K562 (cell line): ENCODE results near the gene TMEM167B. TPM values are rescaled to one million over a fixed set of nuclear protein-coding genes. Genes with fewer than 3 reads are reported as not detected.

Experiments
- BRCA1 ChIP-seq, 2 experiments: fragments of 450-650 bp in 1 of 2; sonication (generic) in 1 of 2; formaldehyde crosslinking in 1 of 2; IDR thresholded peaks; 2 replicates each; pipeline versions ENCODE4 v1.5.0 to v1.6.1; 2017 to 2020; ENCODE audit warnings: mild to moderate bottlenecking in 1 of 2, missing genetic modification reagents in 1 of 2
- CBX8 ChIP-seq: fragments of 200-600 bp; sonication (generic); IDR thresholded peaks from 2 replicates; pipeline ENCODE4 v1.6.1; 2012; ENCODE audit warnings: borderline replicate concordance, mixed run types, low read depth, mild to moderate bottlenecking, moderate library complexity, mixed read lengths, low read length, control low read depth, inconsistent platforms; ENCODE audit not compliant: poor library complexity, severe bottlenecking; ENCODE audit errors: extremely low read depth
- ETS1 ChIP-seq: conservative IDR thresholded peaks from 2 replicates; pipeline ENCODE4 v1.6.1; 2011; ENCODE audit warnings: low read depth, mild to moderate bottlenecking, low read length; ENCODE audit not compliant: control insufficient read depth
- HINFP ChIP-seq: fragments of 450-650 bp; conservative IDR thresholded peaks from 2 replicates; pipeline ENCODE4 v1.6.1; 2016; ENCODE audit warnings: missing genetic modification characterization, low read depth, mild to moderate bottlenecking, control low read depth, missing compliant biosample characterization
- ILF3 ChIP-seq: fragments of 450-650 bp; IDR thresholded peaks from 2 replicates; pipeline ENCODE4 v1.6.1; 2018; ENCODE audit warnings: antibody characterized with exemption, mild to moderate bottlenecking, moderate library complexity, borderline replicate concordance
- MBD1 ChIP-seq: fragments of 250-450 bp; sonication (Bioruptor Pico); IDR thresholded peaks from 2 replicates; pipeline ENCODE4 v1.8.0; 2022; ENCODE audit warnings: inconsistent platforms
- PATZ1 ChIP-seq: fragments of 250-450 bp; sonication (Bioruptor Pico); IDR thresholded peaks from 2 replicates; pipeline ENCODE4 v1.5.0; 2020; ENCODE audit warnings: mild to moderate bottlenecking, borderline replicate concordance
- PHTF2 ChIP-seq: fragments of 250-450 bp; sonication (Bioruptor Pico); IDR thresholded peaks from 2 replicates; pipeline ENCODE4 v1.5.0; 2021; ENCODE audit warnings: mild to moderate bottlenecking
- SIRT6 ChIP-seq: IDR thresholded peaks from one replicate; pipeline ENCODE4 v1.6.1; 2012; ENCODE audit warnings: low read depth, mild to moderate bottlenecking, control low read depth, inconsistent platforms, low read length, moderate library complexity
- SREBF1 ChIP-seq: fragments of 150-350 bp; IDR thresholded peaks from 2 replicates; pipeline ENCODE4 v1.6.1; 2014; ENCODE audit warnings: antibody characterized with exemption, low read depth, low read length, borderline replicate concordance
- TCF7 ChIP-seq: sonication (generic); IDR thresholded peaks from 2 replicates; pipeline ENCODE4 v1.6.1; 2016; ENCODE audit warnings: antibody characterized with exemption, borderline replicate concordance
- TCF7L2 ChIP-seq: fragments of 150-350 bp; IDR thresholded peaks from 2 replicates; pipeline ENCODE4 v1.6.1; 2016; ENCODE audit warnings: low read depth, mild to moderate bottlenecking, low read length, moderate library complexity
- ZNF140 ChIP-seq: fragments of 250-450 bp; sonication (Bioruptor Pico); IDR thresholded peaks from 2 replicates; pipeline ENCODE4 v1.8.0; 2021; ENCODE audit warnings: moderate library complexity, mild to moderate bottlenecking, inconsistent platforms
- ZNF347 ChIP-seq: fragments of 450-650 bp; formaldehyde crosslinking; IDR thresholded peaks from 2 replicates; pipeline ENCODE4 v1.4.0; 2020; ENCODE audit warnings: low read depth, mild to moderate bottlenecking, moderate library complexity
- ZNF57 ChIP-seq: fragments of 450-650 bp; formaldehyde crosslinking; IDR thresholded peaks from 2 replicates; pipeline ENCODE4 v1.4.0; 2020; ENCODE audit warnings: mild to moderate bottlenecking, moderate library complexity
- ZNF584 ChIP-seq: fragments of 200-800 bp; sonication (Bioruptor generic); IDR thresholded peaks from 2 replicates; pipeline ENCODE4 v1.6.1; 2016; ENCODE audit warnings: low read depth, mild to moderate bottlenecking, missing genetic modification characterization, missing compliant biosample characterization
- ZSCAN29 ChIP-seq: fragments of 450-650 bp; IDR thresholded peaks from 2 replicates; pipeline ENCODE4 v1.6.1; 2017
- polyA plus RNA-seq, 8 experiments: library from polyadenylated mRNA; depleted of rRNA in 4 of 8; stranded (reverse) in 5 of 8; unstranded in 3 of 8; fragments of >200 nt; fragmentation: Nextera tagmentation in 2 of 8; fragmentation: Illumina TruSeq in 1 of 8; extraction: Ambion mirVana in 2 of 8; extraction: Trizol in 1 of 8; gene quantifications; 2 replicates each; pipeline versions ENCODE4 v1.2.1 to v1.2.3, GENCODE V29; 2011 to 2014; ENCODE audit warnings: inconsistent platforms in 1 of 8, missing spikeins in 1 of 8
- total RNA-seq, 7 experiments: library from RNA; depleted of rRNA in 6 of 7; stranded (reverse); fragments of >200 nt in 6 of 7; fragmentation: Illumina TruSeq in 2 of 7; extraction: Trizol in 2 of 7; gene quantifications; 2 replicates each; pipeline versions ENCODE4 v1.2.1 to v1.2.3, GENCODE V29; 2011 to 2021; ENCODE audit warnings: low replicate concordance in 1 of 7

TMEM167B gene
- total and polyA plus RNA-seq, 9 of the 15 experiments (the other 6 are each of a cell fraction or from before 2014, with no cell fraction given): 17.2 to 36.4 (median 32.2) TPM

GRCh38 chr1:109090196-109091077 lies at the start of gene TMEM167B (continued):
- TF ChIP-seq HINFP: no peak
- TF ChIP-seq ZNF347: no peak
- TF ChIP-seq ETS1: peak; percentile 92
- TF ChIP-seq ZNF57 (CRISPR knock-in tag): no peak
- TF ChIP-seq ZSCAN29: no peak
- TF ChIP-seq PATZ1 (CRISPR knock-in tag): no peak
- no peak for TF ChIP-seq ZNF584
- no peak for TF ChIP-seq TCF7L2
- TF ChIP-seq TCF7: peak; percentile 91; the same call in 1 of the 2 replicates
- no peak for TF ChIP-seq BRCA1 (IDR thresholded peaks at IDR 0.05)
- no peak for TF ChIP-seq BRCA1 (CRISPR knock-in tag; IDR thresholded peaks at IDR 0.05)
- TF ChIP-seq ILF3: no peak
- no peak for TF ChIP-seq SIRT6
- TF ChIP-seq CBX8: no peak
- no peak for TF ChIP-seq ZNF140 (CRISPR knock-in tag)
- no peak for TF ChIP-seq PHTF2 (CRISPR knock-in tag)
- no peak for TF ChIP-seq MBD1 (CRISPR knock-in tag)
- 0 out of 2 replicates have a peak, but pooled peaks have one; percentile 15 for TF ChIP-seq SREBF1
